K562 (cell line): Measurements from ENCODE around the gene CISD2. TPM values are rescaled to one million over a fixed set of nuclear protein-coding genes. Genes with fewer than 3 reads are reported as not detected.

ENCODE experiments used
- BRF1 ChIP-seq: IDR thresholded peaks from 3 replicates; pipeline ENCODE4 v1.6.1; 2011; ENCODE audit warnings: borderline replicate concordance, mild to moderate bottlenecking; ENCODE audit not compliant: insufficient read length; ENCODE audit errors: extremely low read depth
- CEBPB ChIP-seq: fragments of 450-650 bp; IDR thresholded peaks from 2 replicates; pipeline ENCODE4 v1.6.1; 2016; ENCODE audit warnings: missing genetic modification characterization, missing compliant biosample characterization
- E4F1 ChIP-seq: fragments of 250-450 bp; sonication (Bioruptor Pico); IDR thresholded peaks from 2 replicates; pipeline ENCODE4 v1.5.0; 2021; ENCODE audit warnings: mild to moderate bottlenecking, borderline replicate concordance
- ELF4 ChIP-seq: fragments of 450-650 bp; formaldehyde crosslinking; IDR thresholded peaks from 2 replicates; pipeline ENCODE4 v1.4.0; 2022; ENCODE audit warnings: missing genetic modification characterization
- FOXM1 ChIP-seq, 2 experiments: fragments of 450-650 bp in 1 of 2; sonication (generic) in 1 of 2; formaldehyde crosslinking in 1 of 2; IDR thresholded peaks; 2 replicates each; pipeline versions ENCODE4 v1.6.1 to v1.9.0; 2017 to 2022; ENCODE audit warnings: low read depth in 2 of 2, mild to moderate bottlenecking in 2 of 2, missing genetic modification reagents in 1 of 2, moderate library complexity in 1 of 2
- HMBOX1 ChIP-seq: sonication (generic); IDR thresholded peaks from 2 replicates; pipeline ENCODE4 v1.6.1; 2016
- HNRNPK ChIP-seq: fragments of 200-400 bp; formaldehyde crosslinking; IDR thresholded peaks from one replicate; pipeline ENCODE4 v1.6.1; 2018; ENCODE audit warnings: mild to moderate bottlenecking, low read depth, low read length; ENCODE audit not compliant: poor library complexity, severe bottlenecking
- ILF3 ChIP-seq: fragments of 450-650 bp; IDR thresholded peaks from 2 replicates; pipeline ENCODE4 v1.6.1; 2018; ENCODE audit warnings: antibody characterized with exemption, mild to moderate bottlenecking, moderate library complexity, borderline replicate concordance
- KHSRP ChIP-seq: fragments of 450-650 bp; IDR thresholded peaks from 2 replicates; pipeline ENCODE4 v1.6.1; 2017
- NFIC ChIP-seq: fragments of 450-650 bp; IDR thresholded peaks from 2 replicates; pipeline ENCODE4 v1.6.1; 2017; ENCODE audit warnings: mild to moderate bottlenecking, inconsistent platforms
- NONO ChIP-seq, 2 experiments: fragments of 200-400 bp in 1 of 2; fragments of 450-650 bp in 1 of 2; formaldehyde crosslinking in 1 of 2; IDR thresholded peaks; 2 replicates each; pipeline ENCODE4 v1.6.1; 2017; ENCODE audit warnings: low read depth in 2 of 2, mild to moderate bottlenecking in 2 of 2, moderate library complexity in 2 of 2, low read length in 1 of 2
- POLR2B ChIP-seq: fragments of 450-650 bp; IDR thresholded peaks from 2 replicates; pipeline ENCODE4 v1.6.1; 2018; ENCODE audit warnings: low read depth; ENCODE audit not compliant: partially characterized antibody
- RAD51 ChIP-seq: fragments of 450-650 bp; IDR thresholded peaks from 2 replicates; pipeline ENCODE4 v1.7.1; 2016; ENCODE audit warnings: low read depth, mild to moderate bottlenecking, borderline replicate concordance
- SNIP1 ChIP-seq: fragments of 450-650 bp; IDR thresholded peaks from 2 replicates; pipeline ENCODE4 v1.7.1; 2017; ENCODE audit warnings: low read depth, mild to moderate bottlenecking
- SPI1 ChIP-seq: IDR thresholded peaks from 2 replicates; pipeline ENCODE4 v1.6.1; 2011; ENCODE audit warnings: low read depth, low read length, control low read depth, borderline replicate concordance
- STAT5A ChIP-seq: IDR thresholded peaks from 2 replicates; pipeline ENCODE4 v1.6.1; 2012; ENCODE audit warnings: low read length, inconsistent platforms, borderline replicate concordance
- TCFL5 ChIP-seq: fragments of 250-450 bp; sonication (Bioruptor Pico); conservative IDR thresholded peaks from 2 replicates; pipeline ENCODE4 v1.6.1; 2021; ENCODE audit warnings: mild to moderate bottlenecking, moderate library complexity, matching md5 sums
- TRIM28 ChIP-seq: fragments of 450-650 bp; IDR thresholded peaks from 2 replicates; pipeline ENCODE4 v1.6.1; 2017
- UBTF ChIP-seq, 2 experiments: IDR thresholded peaks; 2 replicates each; pipeline ENCODE4 v1.6.1; 2012; ENCODE audit warnings: improper control_type of control experiment in 2 of 2, low read depth in 2 of 2, low read length in 2 of 2, borderline replicate concordance in 1 of 2
- ZC3H4 ChIP-seq: sonication (generic); formaldehyde crosslinking; IDR thresholded peaks from 2 replicates; pipeline ENCODE4 v1.9.0; 2021; ENCODE audit warnings: missing genetic modification reagents, borderline replicate concordance
- ZNF274 ChIP-seq: IDR thresholded peaks from 2 replicates; pipeline ENCODE4 v1.6.1; 2011; ENCODE audit warnings: low read depth, mild to moderate bottlenecking, low read length, moderate library complexity, borderline replicate concordance
- ZNF311 ChIP-seq: fragments of 250-450 bp; sonication (Bioruptor Pico); IDR thresholded peaks from 2 replicates; pipeline ENCODE4 v1.4.0; 2020; ENCODE audit warnings: mild to moderate bottlenecking, moderate library complexity
- ZNF444 ChIP-seq: fragments of 250-450 bp; sonication (Bioruptor Pico); IDR thresholded peaks from 2 replicates; pipeline ENCODE4 v1.4.0; 2020; ENCODE audit warnings: mild to moderate bottlenecking, moderate library complexity
- polyA plus RNA-seq, 8 experiments: library from polyadenylated mRNA; depleted of rRNA in 4 of 8; stranded (reverse) in 5 of 8; unstranded in 3 of 8; fragments of >200 nt; fragmentation: Nextera tagmentation in 2 of 8; fragmentation: Illumina TruSeq in 1 of 8; extraction: Ambion mirVana in 2 of 8; extraction: Trizol in 1 of 8; gene quantifications; 2 replicates each; pipeline versions ENCODE4 v1.2.1 to v1.2.3, GENCODE V29; 2011 to 2014; ENCODE audit warnings: inconsistent platforms in 1 of 8, missing spikeins in 1 of 8
- total RNA-seq, 7 experiments: library from RNA; depleted of rRNA in 6 of 7; stranded (reverse); fragments of >200 nt in 6 of 7; fragmentation: Illumina TruSeq in 2 of 7; extraction: Trizol in 2 of 7; gene quantifications; 2 replicates each; pipeline versions ENCODE4 v1.2.1 to v1.2.3, GENCODE V29; 2011 to 2021; ENCODE audit warnings: low replicate concordance in 1 of 7

Gene CISD2
- total and polyA plus RNA-seq, 9 of the 15 experiments (the other 6 are each of a cell fraction or from before 2014, with no cell fraction given) = 37.8 to 91.4 (median 59.8) TPM

- TF ChIP-seq BRF1 (no peak), POLR2B (no peak), ZNF274 (no peak), HMBOX1 (peak; percentile 39; the same call in 1 of the 2 replicates), CEBPB (tag) (peak; percentile 99), ELF4 (0 out of 2 replicates have a peak, but pooled peaks have one; percentile 31), ILF3 (no peak), SPI1 (peak; percentile 92), E4F1 (CRISPR knock-in tag) (no peak), HNRNPK (no peak), SNIP1 (no peak), NONO (IDR thresholded peaks at IDR 0.05; ENCODE audit: low read depth in 2 of 2, low read length in 1 of 2) (peak in 1 of 2 experiments; percentile 96; a peak in 2 of 4 replicates), ZNF444 (CRISPR knock-in tag) (no peak), KHSRP (no peak), FOXM1 (IDR thresholded peaks at IDR 0.05; ENCODE audit: low read depth) (no peak), FOXM1 (CRISPR knock-in tag; IDR thresholded peaks at IDR 0.05; ENCODE audit: low read depth) (no peak), ZC3H4 (CRISPR knock-in tag) (no peak), ZNF311 (no peak), RAD51 (no peak), TCFL5 (CRISPR knock-in tag) (no peak), UBTF (IDR thresholded peaks at IDR 0.05; ENCODE audit: borderline replicate concordance in 1 of 2, low read depth in 2 of 2, low read length in 2 of 2) (no peak), NFIC (no peak), TRIM28 (no peak), STAT5A (no peak)
Observed at GRCh38 chr4:102825261-102826091, 43.3 kb upstream of the CISD2 start (continued).
